ENCODE data around the gene NUDCD2. TPM values are rescaled to one million over a fixed set of nuclear protein-coding genes. Genes with fewer than 3 reads are reported as not detected.

The NUDCD2 gene
- total RNA-seq, 1 donor from 2014 or later: 15.9 TPM

GRCh38 chr5:163410505-163410904 is 49.4 kb downstream of the NUDCD2 start:
- H4K20me1 ChIP-seq (ENCODE audit: insufficient read depth, low read length): no peaks in the 10 kb centered on the region
- Mint-ChIP-seq H3K27ac (ENCODE audit: unreplicated experiment) (no peak overlapping the region), H3K4me3 (ENCODE audit: unreplicated experiment) (no peak overlapping the region), H3K9me3 (ENCODE audit: unreplicated experiment) (peaks cover 2% of the 10 kb centered on the region), H3K4me1 (ENCODE audit: low read depth, unreplicated experiment) (peaks cover 12% of the 10 kb centered on the region), H3K27me3 (ENCODE audit: low read depth, unreplicated experiment) (peaks cover 3% of the 10 kb centered on the region), H3K36me3 (ENCODE audit: low read depth, unreplicated experiment) (no peaks in the 10 kb centered on the region)
- H3K4me1 ChIP-seq (ENCODE audit: insufficient read depth, low read length): no peaks in the 10 kb centered on the region
- no peak overlapping the region for H3K27ac ChIP-seq (ENCODE audit: low read depth, low read length)
- no peak overlapping the region for H3K9ac ChIP-seq (ENCODE audit: low read length)
- no peak overlapping the region for H3K4me3 ChIP-seq (ENCODE audit: insufficient read depth, low read depth, low read length)
- no peak overlapping the region for H2AFZ ChIP-seq (ENCODE audit: low read depth, low read length)
- no peak overlapping the region for H3K4me2 ChIP-seq (ENCODE audit: low read length)
- no peaks in the 10 kb centered on the region for H3K79me2 ChIP-seq (ENCODE audit: insufficient read depth, low read length)
- TF ChIP-seq CTCF (IDR thresholded peaks at IDR 0.05; ENCODE audit: insufficient read depth, low read depth, low read length) (no peak), EZH2 (IDR thresholded peaks at IDR 0.05; ENCODE audit: insufficient read depth, low read length) (no peak)
- DNase-seq (ENCODE audit: low read depth) (no peak), FAIRE-seq (no peak)
- H3K36me3 ChIP-seq (ENCODE audit: insufficient read depth, low read length): no peaks in the 10 kb centered on the region
- no peaks in the 10 kb centered on the region for H3K9me3 ChIP-seq (ENCODE audit: insufficient read depth, low read depth, low read length)
- H3K27me3 ChIP-seq (ENCODE audit: insufficient read depth, low read length): peaks cover 6% of the 10 kb centered on the region

- H3K4me3 ChIP-seq (ENCODE audit: insufficient read depth, low read depth, low read length): no peak overlapping the region
- no peaks in the 10 kb centered on the region for H3K9me3 ChIP-seq (ENCODE audit: insufficient read depth, low read depth, low read length)
- DNase-seq (ENCODE audit: low read depth) (no peak), FAIRE-seq (no peak)
- no peak overlapping the region for H2AFZ ChIP-seq (ENCODE audit: low read depth, low read length)
- H3K79me2 ChIP-seq (ENCODE audit: insufficient read depth, low read length): no peaks in the 10 kb centered on the region
- Mint-ChIP-seq H3K9me3 (ENCODE audit: unreplicated experiment) (peaks cover 2% of the 10 kb centered on the region), H3K27ac (ENCODE audit: unreplicated experiment) (no peak overlapping the region), H3K4me1 (ENCODE audit: low read depth, unreplicated experiment) (peaks cover 12% of the 10 kb centered on the region), H3K4me3 (ENCODE audit: unreplicated experiment) (no peak overlapping the region), H3K36me3 (ENCODE audit: low read depth, unreplicated experiment) (no peaks in the 10 kb centered on the region), H3K27me3 (ENCODE audit: low read depth, unreplicated experiment) (peaks cover 3% of the 10 kb centered on the region)
- no peaks in the 10 kb centered on the region for H3K4me1 ChIP-seq (ENCODE audit: insufficient read depth, low read length)
- no peak overlapping the region for H3K27ac ChIP-seq (ENCODE audit: low read depth, low read length)
- H3K27me3 ChIP-seq (ENCODE audit: insufficient read depth, low read length): peaks cover 4% of the 10 kb centered on the region
- no peak overlapping the region for H3K9ac ChIP-seq (ENCODE audit: low read length)
- H3K4me2 ChIP-seq (ENCODE audit: low read length): no peak overlapping the region
- no peak for TF ChIP-seq CTCF (IDR thresholded peaks at IDR 0.05; ENCODE audit: insufficient read depth, low read depth, low read length)
- TF ChIP-seq EZH2 (IDR thresholded peaks at IDR 0.05; ENCODE audit: insufficient read depth, low read length): no peak
- no peaks in the 10 kb centered on the region for H4K20me1 ChIP-seq (ENCODE audit: insufficient read depth, low read length)
- H3K36me3 ChIP-seq (ENCODE audit: insufficient read depth, low read length): no peaks in the 10 kb centered on the region
Measured at GRCh38 chr5:163409384-163409783, 50.5 kb downstream of the NUDCD2 start.

- H3K27me3 Mint-ChIP-seq (ENCODE audit: low read depth, unreplicated experiment): peaks cover under 1% of the 10 kb centered on the region
- FAIRE-seq (peak; percentile 9), DNase-seq (ENCODE audit: low read depth) (peak; percentile 35)
- Histone ChIP-seq H3K9ac (ENCODE audit: low read length) (no peak overlapping the region), H3K4me3 (ENCODE audit: insufficient read depth, low read depth, low read length) (no peak overlapping the region), H2AFZ (ENCODE audit: low read depth, low read length) (no peak overlapping the region), H3K79me2 (ENCODE audit: insufficient read depth, low read length) (no peaks in the 10 kb centered on the region), H3K36me3 (ENCODE audit: insufficient read depth, low read length) (no peaks in the 10 kb centered on the region), H4K20me1 (ENCODE audit: insufficient read depth, low read length) (no peaks in the 10 kb centered on the region), H3K27ac (ENCODE audit: low read depth, low read length) (no peak overlapping the region), H3K9me3 (ENCODE audit: insufficient read depth, low read depth, low read length) (no peaks in the 10 kb centered on the region), H3K4me1 (ENCODE audit: insufficient read depth, low read length) (no peaks in the 10 kb centered on the region), H3K27me3 (ENCODE audit: insufficient read depth, low read length) (no peaks in the 10 kb centered on the region), H3K4me2 (ENCODE audit: low read length) (peak overlapping the region; percentile 63)
- peak overlapping the region; percentile 79 for H3K27ac Mint-ChIP-seq (ENCODE audit: unreplicated experiment)
- H3K4me3 Mint-ChIP-seq (ENCODE audit: unreplicated experiment): no peak overlapping the region
- peaks cover 12% of the 10 kb centered on the region for H3K4me1 Mint-ChIP-seq (ENCODE audit: low read depth, unreplicated experiment)
- peaks cover 2% of the 10 kb centered on the region for H3K9me3 Mint-ChIP-seq (ENCODE audit: unreplicated experiment)
- TF ChIP-seq CTCF (IDR thresholded peaks at IDR 0.05; ENCODE audit: insufficient read depth, low read depth, low read length) (peak; percentile 93), EZH2 (IDR thresholded peaks at IDR 0.05; ENCODE audit: insufficient read depth, low read length) (no peak)
- no peaks in the 10 kb centered on the region for H3K36me3 Mint-ChIP-seq (ENCODE audit: low read depth, unreplicated experiment)
Measured at GRCh38 chr5:163408311-163408923, 51.5 kb downstream of the NUDCD2 start.
